K562 (cell line): Measurements from ENCODE around the gene LDB2.

Experiments used
- EP300 ChIP-seq: IDR thresholded peaks from 2 replicates; pipeline ENCODE4 v1.6.1; 2012; ENCODE audit warnings: low read length, improper control_type of control experiment
- ID3 ChIP-seq, 2 experiments: fragments of 250-450 bp in 1 of 2; fragments of 450-650 bp in 1 of 2; sonication (Bioruptor Pico) in 1 of 2; IDR thresholded peaks; 2 replicates each; pipeline versions ENCODE4 v1.6.1 to v1.8.0; 2016 to 2021; ENCODE audit warnings: mild to moderate bottlenecking in 2 of 2, moderate library complexity in 2 of 2, missing compliant biosample characterization in 1 of 2, missing genetic modification characterization in 1 of 2
- POLR2AphosphoS5 ChIP-seq: IDR thresholded peaks from 2 replicates; pipeline ENCODE4 v1.6.1; 2011; ENCODE audit warnings: mild to moderate bottlenecking, low read depth, low read length, moderate library complexity; ENCODE audit not compliant: control insufficient read depth, insufficient read depth
- RNF2 ChIP-seq: sonication (generic); IDR thresholded peaks from 2 replicates; pipeline ENCODE4 v1.6.1; 2016
- SMAD1 ChIP-seq: fragments of 150-350 bp; IDR thresholded peaks from 2 replicates; pipeline ENCODE4 v1.6.1; 2014; ENCODE audit warnings: low read length, low read depth; ENCODE audit not compliant: partially characterized antibody

- no peak for TF ChIP-seq POLR2AphosphoS5
- no peak for TF ChIP-seq RNF2
- no peak for TF ChIP-seq EP300
- no peak for TF ChIP-seq ID3 (CRISPR knock-in tag; IDR thresholded peaks at IDR 0.05)
- TF ChIP-seq ID3 (tag; IDR thresholded peaks at IDR 0.05) = no peak
- TF ChIP-seq SMAD1 = no peak
Measured at GRCh38 chr4:16581117-16581516, 317.3 kb downstream of the LDB2 start.
